Activated naive CD4-positive, alpha-beta T cell treated with anti-CD3 and anti-CD28 coated beads, Interleukin-2, amount 10 ng/mL, durations not matched to agents 7 days and 5 days (primary cell): ENCODE measurements around the gene PLD5.
"Not testable (repeated sequence)": the region's sequence is repeated elsewhere in the genome, so short reads cannot be mapped to it uniquely, and the experiment has no call there.

ENCODE experiments used
- CTCF ChIA-PET: fragments of 350-600 bp; sonication (Branson Sonifier 250); formaldehyde crosslinking; loops from one replicate; lab custom pipeline; 2021; ENCODE audit warnings: antibody characterized with exemption; lab: Charles Lee
- DNase-seq: peaks from one replicate; pipeline ENCODE4 v3.0.0-alpha.2; 2020
- H3K27ac Mint-ChIP-seq: one replicate; pipeline ENCODE4 v1.8.0; 2021; ENCODE audit warnings: mild to moderate bottlenecking, moderate library complexity, mixed read lengths
- H3K27me3 Mint-ChIP-seq: one replicate; pipeline ENCODE4 v1.8.0; 2021; ENCODE audit warnings: mild to moderate bottlenecking, mixed read lengths
- H3K36me3 Mint-ChIP-seq: one replicate; pipeline ENCODE4 v1.8.0; 2021; ENCODE audit warnings: mixed read lengths
- H3K4me1 Mint-ChIP-seq: one replicate; pipeline ENCODE4 v1.8.0; 2021; ENCODE audit warnings: mixed read lengths
- H3K4me3 Mint-ChIP-seq: one replicate; pipeline ENCODE4 v1.8.0; 2021; ENCODE audit warnings: mild to moderate bottlenecking, moderate library complexity, mixed read lengths
- H3K9me3 Mint-ChIP-seq: one replicate; pipeline ENCODE4 v1.8.0; 2021; ENCODE audit warnings: mixed read lengths

Gene PLD5

DNA sequence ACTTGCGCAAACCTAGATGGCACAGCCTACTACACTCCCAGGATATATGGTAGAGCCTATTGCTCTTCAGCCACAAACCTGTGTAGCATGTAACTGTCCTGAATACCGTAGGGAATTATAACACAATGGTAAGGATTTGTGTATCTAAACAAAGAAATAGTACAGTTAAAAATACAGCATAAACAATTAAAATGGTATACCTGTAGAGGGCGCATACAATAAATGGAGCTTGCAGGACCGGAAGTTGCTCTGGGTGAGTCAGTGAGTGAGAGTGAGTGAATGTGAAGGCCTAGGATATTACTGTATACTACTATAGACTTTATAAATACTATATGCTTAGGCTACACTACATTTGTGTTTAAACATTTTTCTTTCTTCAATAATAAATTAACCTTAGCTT lies 99.3 kb downstream of the PLD5 start:
- H3K9me3 Mint-ChIP-seq: no peaks in the 10 kb centered on the region
- no peak overlapping the region for H3K27ac Mint-ChIP-seq
- H3K36me3 Mint-ChIP-seq: no peaks in the 10 kb centered on the region
- CTCF ChIA-PET: interaction anchor here (0.9 kb wide), 1 partner anchor 14 kb away, joined by 3 read pairs; no protein-coding TSS in a partner anchor
- H3K4me3 Mint-ChIP-seq: no peak overlapping the region
- no peaks in the 10 kb centered on the region for H3K4me1 Mint-ChIP-seq
- H3K27me3 Mint-ChIP-seq: no peaks in the 10 kb centered on the region
- DNase-seq: no peak

DNA sequence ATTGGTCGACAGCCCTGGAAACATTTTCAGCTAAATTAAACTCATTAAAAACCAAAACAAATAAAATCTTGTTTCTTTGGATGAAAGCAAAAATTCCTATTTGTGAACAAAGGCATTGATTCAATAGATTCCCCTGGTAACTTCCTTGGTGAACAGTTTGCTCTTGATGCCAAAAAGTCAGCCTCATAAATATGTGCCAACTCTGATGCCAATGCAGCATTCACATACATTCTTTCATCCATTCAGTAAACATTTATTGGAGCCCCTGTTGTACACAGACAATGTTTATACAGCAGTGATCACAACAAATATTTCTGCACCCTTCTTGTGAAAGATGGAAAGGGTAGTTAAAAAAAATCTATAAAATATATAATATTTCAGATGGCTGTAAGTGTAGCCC lies 107.8 kb downstream of the PLD5 start:
- Mint-ChIP-seq H3K36me3 (no peaks in the 10 kb centered on the region), H3K4me1 (no peaks in the 10 kb centered on the region), H3K9me3 (no peaks in the 10 kb centered on the region), H3K27ac (no peak overlapping the region), H3K4me3 (no peak overlapping the region), H3K27me3 (no peaks in the 10 kb centered on the region)
- no peak for DNase-seq
- CTCF ChIA-PET: no interaction called here

DNA sequence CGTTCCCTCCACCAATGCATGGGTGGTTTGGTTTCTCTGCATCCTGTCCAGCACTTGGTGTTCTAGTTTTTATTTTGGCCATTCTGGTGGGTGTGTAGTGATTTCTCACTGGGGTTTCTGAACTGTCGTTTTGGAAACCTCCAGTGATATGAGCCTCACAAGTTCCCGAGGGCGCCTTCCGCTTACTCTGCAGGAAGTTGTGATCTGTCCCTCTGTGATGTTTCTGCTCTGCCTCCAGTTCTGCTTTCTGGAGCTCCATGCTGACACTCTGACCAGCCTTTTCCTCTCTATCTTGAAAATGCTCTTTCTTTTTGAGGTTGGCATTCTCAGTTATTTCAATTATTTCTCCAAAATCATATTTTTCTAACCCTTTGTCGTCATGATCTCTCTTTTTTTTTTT lies 111.6 kb downstream of the PLD5 start:
- CTCF ChIA-PET: no interaction called here
- DNase-seq: no peak
- no peaks in the 10 kb centered on the region for H3K27me3 Mint-ChIP-seq
- H3K9me3 Mint-ChIP-seq: peaks cover 8% of the 10 kb centered on the region
- H3K4me3 Mint-ChIP-seq: no peak overlapping the region
- no peaks in the 10 kb centered on the region for H3K36me3 Mint-ChIP-seq
- no peaks in the 10 kb centered on the region for H3K4me1 Mint-ChIP-seq
- no peak overlapping the region for H3K27ac Mint-ChIP-seq

DNA sequence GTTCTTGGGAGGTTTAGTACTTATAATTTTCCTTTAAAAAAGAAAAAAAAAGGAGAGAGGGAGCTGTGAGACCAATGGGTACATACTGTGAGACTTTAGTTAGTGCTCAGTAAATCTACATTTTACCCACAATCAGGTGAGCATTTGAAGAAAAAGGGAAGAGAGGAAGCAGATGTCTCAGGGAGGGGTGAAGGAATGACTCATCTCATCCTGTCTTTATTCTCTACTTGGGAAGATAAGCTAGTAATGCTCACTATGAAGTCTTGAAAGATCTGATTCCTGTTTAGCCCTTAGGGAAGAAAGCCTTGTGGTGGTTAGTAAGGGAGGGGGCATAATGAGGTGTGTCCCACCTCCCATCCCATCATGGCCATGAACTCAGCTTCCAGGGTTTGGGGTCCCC lies 112.6 kb downstream of the PLD5 start:
- H3K36me3 Mint-ChIP-seq: no peaks in the 10 kb centered on the region

DNA sequence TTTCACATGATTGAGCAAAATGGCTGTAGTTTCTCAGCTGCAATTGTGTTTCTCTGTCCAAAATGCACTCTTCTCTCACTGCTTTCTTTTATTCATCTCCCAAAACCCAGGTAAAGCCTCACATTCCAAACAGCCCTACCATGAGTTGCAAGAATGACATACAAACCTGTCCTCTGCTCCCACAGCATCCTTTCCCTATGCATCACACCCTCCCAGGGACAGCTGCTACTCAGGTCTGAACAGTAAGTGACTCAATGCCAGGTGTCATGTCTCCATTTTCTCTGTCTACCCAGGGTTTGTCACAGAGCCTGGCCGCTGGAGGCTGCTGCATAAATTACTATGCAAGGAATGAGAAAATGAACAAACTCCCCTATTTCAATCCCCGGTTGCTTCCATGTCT lies 118.5 kb downstream of the PLD5 start:
- Mint-ChIP-seq H3K36me3 (no peaks in the 10 kb centered on the region), H3K27me3 (no peaks in the 10 kb centered on the region), H3K4me1 (no peaks in the 10 kb centered on the region), H3K9me3 (peaks cover 8% of the 10 kb centered on the region), H3K4me3 (no peak overlapping the region), H3K27ac (no peak overlapping the region)
- DNase-seq: no peak
- CTCF ChIA-PET: no interaction called here

More for the DNA sequence above, 112.6 kb downstream of the PLD5 start:
- Mint-ChIP-seq H3K27ac (no peak overlapping the region), H3K27me3 (no peaks in the 10 kb centered on the region), H3K4me3 (no peak overlapping the region), H3K9me3 (peaks cover 8% of the 10 kb centered on the region), H3K4me1 (no peaks in the 10 kb centered on the region)
- CTCF ChIA-PET: no interaction called here
- DNase-seq: no peak

DNA sequence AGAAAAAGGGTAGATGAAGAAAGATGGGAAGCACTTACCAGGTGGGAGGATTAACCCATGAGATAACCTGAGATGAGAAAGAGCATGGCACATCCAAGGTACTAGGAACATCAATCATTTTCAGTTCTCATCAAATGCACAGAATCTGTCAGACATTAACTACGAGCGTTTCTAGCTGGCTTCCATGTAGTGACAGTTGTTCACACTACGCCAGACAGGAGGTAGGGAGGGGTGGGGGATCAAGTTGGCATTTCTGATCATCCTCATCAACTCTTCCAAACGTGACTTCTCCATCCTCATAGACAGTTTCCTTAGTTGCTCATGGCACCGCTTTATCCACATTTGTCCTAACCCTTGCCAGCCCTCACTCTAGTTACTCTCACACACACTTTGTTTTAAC lies 120.2 kb downstream of the PLD5 start:
- H3K4me1 Mint-ChIP-seq: no peaks in the 10 kb centered on the region
- no peaks in the 10 kb centered on the region for H3K27me3 Mint-ChIP-seq
- no peak overlapping the region for H3K4me3 Mint-ChIP-seq
- peaks cover 3% of the 10 kb centered on the region for H3K9me3 Mint-ChIP-seq
- H3K27ac Mint-ChIP-seq: no peak overlapping the region
- no peaks in the 10 kb centered on the region for H3K36me3 Mint-ChIP-seq
- no peak for DNase-seq
- CTCF ChIA-PET: no interaction called here

DNA sequence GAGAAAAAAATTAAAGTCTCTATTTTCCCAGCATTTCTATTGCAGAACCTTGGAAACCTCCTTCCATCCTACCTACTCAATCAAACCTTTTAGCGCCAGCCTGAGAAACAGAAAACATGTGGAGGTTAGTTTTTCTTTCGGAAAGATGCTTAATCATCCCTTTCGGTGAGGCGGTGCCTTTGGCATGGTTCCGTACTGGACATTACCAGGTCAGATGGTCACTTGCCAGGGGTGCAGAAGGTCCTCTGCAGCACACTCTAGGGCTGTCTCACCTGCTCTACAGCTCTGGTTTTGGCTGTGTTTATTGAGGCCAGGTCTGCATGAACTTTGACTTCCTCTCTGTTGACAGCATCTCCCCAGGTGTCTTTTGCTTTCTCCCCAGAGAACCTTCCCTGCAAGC lies 121.5 kb downstream of the PLD5 start:
- H3K27me3 Mint-ChIP-seq: no peaks in the 10 kb centered on the region
- CTCF ChIA-PET: no interaction called here
- H3K36me3 Mint-ChIP-seq: no peaks in the 10 kb centered on the region
- no peak overlapping the region for H3K27ac Mint-ChIP-seq
- no peaks in the 10 kb centered on the region for H3K4me1 Mint-ChIP-seq
- no peaks in the 10 kb centered on the region for H3K9me3 Mint-ChIP-seq
- no peak for DNase-seq
- H3K4me3 Mint-ChIP-seq: no peak overlapping the region

DNA sequence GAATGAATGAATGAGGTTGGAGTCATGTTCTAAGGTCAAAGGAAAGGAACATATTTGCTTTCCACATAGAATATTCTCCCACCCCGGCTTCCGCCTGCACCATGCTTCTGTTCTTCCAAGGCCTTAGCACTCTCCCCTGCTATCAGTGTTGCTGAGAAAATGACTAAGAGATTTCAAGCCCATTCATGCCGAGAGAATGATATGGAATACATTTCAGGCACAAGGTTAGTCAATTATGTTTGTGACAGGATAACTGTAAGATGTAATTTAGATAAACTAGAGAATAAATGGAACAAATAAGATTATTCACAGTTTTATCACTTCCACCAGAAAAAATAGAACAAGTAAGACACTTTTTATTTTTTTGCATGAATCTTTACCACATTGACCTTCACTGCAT lies 122.6 kb downstream of the PLD5 start:
- H3K4me1 Mint-ChIP-seq: no peaks in the 10 kb centered on the region
- H3K9me3 Mint-ChIP-seq: no peaks in the 10 kb centered on the region
- no peaks in the 10 kb centered on the region for H3K36me3 Mint-ChIP-seq
- no peak for DNase-seq
- H3K27ac Mint-ChIP-seq: no peak overlapping the region
- no peaks in the 10 kb centered on the region for H3K27me3 Mint-ChIP-seq
- no peak overlapping the region for H3K4me3 Mint-ChIP-seq
- CTCF ChIA-PET: no interaction called here

DNA sequence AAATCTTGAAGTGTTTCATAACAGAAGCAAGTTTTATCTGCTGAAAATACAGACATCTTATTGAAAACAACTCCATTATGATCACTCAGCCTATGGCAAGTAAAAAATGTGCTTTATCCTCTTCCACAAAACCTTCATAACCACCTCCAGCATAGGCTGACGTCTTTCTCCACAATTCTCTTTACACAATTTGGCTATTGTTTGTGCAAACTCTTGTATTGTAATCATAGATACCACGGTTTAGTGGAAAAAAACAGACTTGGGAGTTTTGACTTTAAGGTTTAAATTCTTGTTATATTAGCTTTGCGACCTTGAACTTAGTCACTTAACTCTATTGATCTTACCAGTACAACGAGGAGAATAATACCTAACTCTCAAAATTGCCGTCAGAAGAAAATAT lies 126.1 kb downstream of the PLD5 start:
- CTCF ChIA-PET: no interaction called here
- H3K27ac Mint-ChIP-seq: no peak overlapping the region
- no peak for DNase-seq
- no peaks in the 10 kb centered on the region for H3K27me3 Mint-ChIP-seq
- H3K36me3 Mint-ChIP-seq: no peaks in the 10 kb centered on the region
- no peaks in the 10 kb centered on the region for H3K4me1 Mint-ChIP-seq
- H3K9me3 Mint-ChIP-seq: peaks cover 2% of the 10 kb centered on the region
- no peak overlapping the region for H3K4me3 Mint-ChIP-seq

DNA sequence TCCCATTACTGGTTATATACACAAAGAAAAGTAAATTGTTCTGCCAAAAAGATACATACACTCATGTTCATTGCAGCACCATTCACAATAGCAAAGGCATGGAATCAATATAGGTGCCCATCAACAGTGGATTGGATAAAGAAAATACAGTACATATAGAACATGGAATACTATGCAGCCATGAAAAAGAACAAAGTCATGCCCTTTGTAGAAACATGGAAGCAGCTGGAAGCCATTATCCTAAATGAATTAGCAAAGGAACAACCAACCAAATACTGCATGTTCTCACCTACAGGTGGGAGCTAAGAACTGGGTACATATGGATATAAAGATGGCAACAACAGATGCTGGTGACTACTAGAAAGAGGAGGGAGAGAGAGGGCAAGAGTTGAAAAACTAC lies 132.6 kb downstream of the PLD5 start:
- Mint-ChIP-seq H3K27me3 (no peaks in the 10 kb centered on the region), H3K9me3 (peaks cover 6% of the 10 kb centered on the region), H3K4me3 (no peak overlapping the region), H3K27ac (no peak overlapping the region), H3K4me1 (no peaks in the 10 kb centered on the region), H3K36me3 (no peaks in the 10 kb centered on the region)
- DNase-seq: no peak
- CTCF ChIA-PET: no interaction called here

DNA sequence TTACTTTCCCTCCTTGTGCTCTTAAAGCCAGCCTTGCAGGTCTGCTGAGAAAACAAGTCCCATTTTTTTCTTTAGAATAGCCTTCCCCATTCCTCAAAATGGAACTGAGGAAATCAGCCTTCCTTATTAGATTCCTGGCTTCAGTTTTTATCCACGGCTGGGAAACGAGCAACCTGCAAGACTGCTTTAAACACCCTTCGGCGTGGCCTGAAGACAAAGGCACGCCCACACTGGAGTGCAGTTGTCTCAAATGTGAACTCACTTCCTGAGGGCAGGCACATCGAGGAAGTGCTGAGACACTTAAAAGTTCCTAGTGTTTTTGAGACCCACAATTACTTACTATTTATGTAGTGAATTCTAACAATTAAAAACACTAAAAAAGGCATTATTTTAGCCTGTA lies 148.4 kb downstream of the PLD5 start:
- H3K27ac Mint-ChIP-seq, CTCF ChIA-PET, H3K4me1 Mint-ChIP-seq, DNase-seq, H3K36me3 Mint-ChIP-seq, H3K27me3 Mint-ChIP-seq, H3K4me3 Mint-ChIP-seq: not testable (repeated sequence)
- peaks cover 16% of the 10 kb centered on the region for H3K9me3 Mint-ChIP-seq

DNA sequence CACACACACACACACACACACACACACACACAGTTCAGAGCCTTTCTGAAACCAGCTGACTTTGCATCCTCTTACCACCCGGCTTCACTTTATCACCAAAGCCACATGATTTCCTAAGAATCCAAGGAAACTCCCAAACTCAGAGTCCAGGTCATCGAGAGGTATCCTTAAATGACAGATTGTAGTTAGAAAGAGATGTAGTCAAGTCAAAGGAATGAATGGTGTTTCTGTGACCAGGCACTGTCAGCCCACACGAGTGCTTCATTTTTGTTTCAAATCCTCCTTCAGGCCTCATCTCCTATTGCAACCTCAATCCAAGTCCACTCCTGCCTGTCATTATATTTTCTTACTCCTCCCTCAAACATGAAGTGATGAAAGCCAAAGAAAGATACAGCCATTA lies 174.1 kb downstream of the PLD5 start:
- DNase-seq, H3K36me3 Mint-ChIP-seq, H3K27me3 Mint-ChIP-seq, CTCF ChIA-PET, H3K27ac Mint-ChIP-seq, H3K4me3 Mint-ChIP-seq, H3K9me3 Mint-ChIP-seq, H3K4me1 Mint-ChIP-seq: not testable (repeated sequence)

DNA sequence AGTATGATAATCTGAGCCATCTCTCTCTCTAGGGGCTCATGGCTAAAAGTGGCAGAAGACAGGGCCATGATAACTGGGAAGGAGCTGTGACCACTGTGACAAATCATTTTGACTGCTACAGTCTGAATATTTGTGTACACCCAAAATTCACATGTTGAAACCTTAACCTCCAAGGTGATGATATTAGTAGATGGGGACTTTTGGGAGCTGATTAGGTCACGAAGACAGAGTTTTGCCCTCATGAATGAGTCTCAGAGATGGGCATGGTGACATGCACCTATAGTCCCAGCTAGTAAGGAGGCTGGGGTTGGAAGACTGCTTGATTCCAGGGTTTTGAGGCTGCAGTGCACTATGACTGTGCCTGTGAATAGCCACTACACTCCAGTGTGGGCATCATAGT lies 174.9 kb downstream of the PLD5 start:
- Mint-ChIP-seq H3K9me3 (no peaks in the 10 kb centered on the region), H3K36me3 (no peaks in the 10 kb centered on the region), H3K4me1 (no peaks in the 10 kb centered on the region), H3K27me3 (no peaks in the 10 kb centered on the region), H3K27ac (no peak overlapping the region), H3K4me3 (no peak overlapping the region)
- CTCF ChIA-PET: no interaction called here
- no peak for DNase-seq

DNA sequence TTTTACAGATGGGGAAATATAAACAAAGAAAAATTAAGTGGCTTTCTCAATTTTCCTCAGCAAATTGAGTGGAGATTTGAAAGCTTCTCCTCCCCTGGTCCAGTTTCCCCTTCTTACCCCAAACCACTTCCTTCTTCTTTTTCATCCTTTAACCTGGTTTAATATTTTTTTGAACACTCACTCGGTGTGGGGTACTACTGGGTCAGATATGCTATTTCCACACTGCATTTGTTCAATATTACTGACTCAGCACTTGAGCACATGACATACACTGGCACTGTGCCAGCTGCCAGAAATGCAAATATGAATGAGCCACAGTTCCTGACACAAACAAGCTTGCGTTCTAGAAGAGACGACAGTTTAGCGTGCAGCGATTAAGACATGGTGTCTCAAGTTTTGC lies 193.6 kb downstream of the PLD5 start:
- H3K27me3 Mint-ChIP-seq, H3K4me1 Mint-ChIP-seq, CTCF ChIA-PET, H3K9me3 Mint-ChIP-seq, H3K4me3 Mint-ChIP-seq, H3K36me3 Mint-ChIP-seq, DNase-seq, H3K27ac Mint-ChIP-seq: not testable (repeated sequence)

DNA sequence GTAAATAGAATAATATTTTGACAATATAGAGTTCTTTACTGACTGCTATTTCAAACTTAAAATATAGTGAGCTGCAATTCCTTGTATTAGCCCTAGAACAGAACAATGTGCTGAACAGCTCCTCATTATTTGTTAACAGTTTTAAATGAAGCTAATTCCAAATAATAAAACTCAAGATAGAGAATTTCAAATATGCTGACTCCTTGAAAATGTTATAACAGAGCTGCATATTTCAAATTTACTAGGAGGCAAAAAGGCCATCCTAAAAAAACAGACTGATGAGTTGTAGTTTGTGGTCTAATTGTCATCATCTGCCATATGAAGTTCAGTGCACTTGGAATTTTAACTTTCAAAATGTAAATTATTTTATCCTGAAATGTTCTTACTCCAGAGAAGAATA lies 197.1 kb downstream of the PLD5 start:
- CTCF ChIA-PET, H3K4me3 Mint-ChIP-seq, H3K27me3 Mint-ChIP-seq, H3K27ac Mint-ChIP-seq, H3K9me3 Mint-ChIP-seq, H3K4me1 Mint-ChIP-seq, H3K36me3 Mint-ChIP-seq, DNase-seq: not testable (repeated sequence)

DNA sequence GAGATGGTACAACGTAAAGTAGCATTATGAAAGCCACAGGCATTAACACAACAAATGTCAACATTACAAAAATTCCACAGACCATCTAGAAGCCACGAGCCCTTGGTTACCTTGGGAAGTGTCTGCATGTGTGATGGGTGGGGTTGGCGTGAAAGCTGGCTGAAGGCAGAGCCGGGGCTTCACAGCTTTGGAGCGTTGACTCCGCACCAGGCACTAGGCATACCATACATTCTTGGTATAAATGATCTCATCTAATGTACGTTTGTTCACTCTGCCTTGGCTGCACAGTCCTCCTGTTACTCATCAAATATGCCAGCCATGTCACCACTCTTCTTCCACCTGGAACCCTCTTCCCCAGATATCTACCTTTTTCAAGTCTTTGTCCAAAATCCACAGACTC lies 202.5 kb downstream of the PLD5 start:
- H3K27me3 Mint-ChIP-seq, H3K4me3 Mint-ChIP-seq, CTCF ChIA-PET, DNase-seq, H3K27ac Mint-ChIP-seq, H3K9me3 Mint-ChIP-seq, H3K4me1 Mint-ChIP-seq, H3K36me3 Mint-ChIP-seq: not testable (repeated sequence)
